ENCODE measurements around the gene GAS1.

Gene GAS1, protein sequence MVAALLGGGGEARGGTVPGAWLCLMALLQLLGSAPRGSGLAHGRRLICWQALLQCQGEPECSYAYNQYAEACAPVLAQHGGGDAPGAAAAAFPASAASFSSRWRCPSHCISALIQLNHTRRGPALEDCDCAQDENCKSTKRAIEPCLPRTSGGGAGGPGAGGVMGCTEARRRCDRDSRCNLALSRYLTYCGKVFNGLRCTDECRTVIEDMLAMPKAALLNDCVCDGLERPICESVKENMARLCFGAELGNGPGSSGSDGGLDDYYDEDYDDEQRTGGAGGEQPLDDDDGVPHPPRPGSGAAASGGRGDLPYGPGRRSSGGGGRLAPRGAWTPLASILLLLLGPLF

DNA sequence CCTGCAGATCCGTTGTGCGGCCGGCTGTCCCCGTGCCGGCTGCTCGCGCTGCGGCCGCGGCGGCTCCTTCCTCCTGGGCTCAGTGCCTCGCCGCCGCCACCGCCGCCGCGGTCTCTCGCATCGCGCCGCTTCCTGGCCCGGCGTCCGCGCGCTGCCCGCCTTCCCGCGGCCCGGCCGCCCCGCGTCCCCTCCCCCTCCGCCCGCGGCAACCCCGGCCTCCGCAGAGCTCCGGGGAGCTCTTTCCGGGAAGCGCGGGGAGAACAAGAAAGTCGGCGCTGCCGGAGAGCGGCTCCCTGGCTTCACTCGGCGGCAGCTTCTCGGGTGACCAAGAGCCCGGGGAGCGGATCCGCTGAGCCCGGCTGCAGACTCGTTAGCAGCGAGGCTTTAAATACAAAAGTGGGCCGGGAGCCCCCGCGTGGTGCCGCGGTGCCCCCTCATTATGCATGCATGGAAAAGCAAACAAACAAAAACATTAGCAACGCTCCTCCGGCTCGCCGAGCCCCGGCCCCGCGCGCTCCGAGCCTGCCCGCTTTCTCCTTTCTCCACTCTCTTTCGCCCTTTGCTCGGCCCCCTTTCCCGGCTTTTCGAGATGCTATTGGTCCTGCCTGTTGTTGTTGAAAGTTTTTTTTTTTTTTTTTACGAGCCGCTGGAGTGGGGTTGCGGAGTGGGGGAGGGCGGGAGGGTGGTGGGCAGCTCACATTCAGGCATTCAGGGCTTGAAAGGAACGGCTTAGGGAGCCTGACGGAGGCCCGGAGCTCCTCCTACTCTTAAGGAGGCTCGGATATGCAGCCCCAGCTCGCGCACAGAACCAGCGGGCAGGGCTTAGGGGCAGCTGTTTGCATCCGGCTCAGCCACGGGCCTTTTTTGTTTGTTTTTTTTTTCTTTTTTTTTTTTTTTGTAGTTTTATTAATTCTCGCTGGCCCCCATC lies at the start of gene GAS1:
GAS1 (minus strand) TSS at position 361 of the 928 bp plus-strand sequence. CDS start 727 bp downstream, outside the sequence.
- Histone ChIP-seq H3K9me3 (ENCODE audit: low read length) (no peaks in the 10 kb centered on the region), H3K27me3 (ENCODE audit: control insufficient read depth in 1 of 2, insufficient read depth in 2 of 2, low read length in 2 of 2) (no peaks in the 10 kb centered on the region), H3K4me3 (ENCODE audit: low read depth in 1 of 2, low read length in 2 of 2) (peak within 1 kb of the TSS; percentile 93 to 96)

DNA sequence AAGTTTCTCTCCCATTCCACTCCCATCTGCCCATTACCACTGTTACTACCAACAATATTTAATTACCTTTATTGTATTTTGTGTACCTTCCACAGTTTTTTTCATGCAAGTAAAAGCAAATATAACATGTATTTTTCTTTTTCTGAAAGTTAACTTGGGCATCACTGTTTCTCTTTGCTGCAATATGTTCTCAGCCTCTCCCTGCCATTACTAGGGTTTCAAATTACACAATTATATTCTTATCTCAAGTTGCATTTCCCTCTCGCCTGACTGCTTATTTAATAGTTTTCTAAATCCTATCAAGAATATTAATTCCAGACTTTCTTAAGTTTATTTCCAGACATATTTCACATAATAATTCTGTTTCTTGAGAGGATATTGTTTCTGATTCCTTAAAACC lies 46.9 kb upstream of the GAS1 start:
- Histone ChIP-seq H3K4me1 (ENCODE audit: insufficient read depth, low read length) (no peaks in the 10 kb centered on the region), H3K36me3 (ENCODE audit: insufficient read depth, low read length) (no peaks in the 10 kb centered on the region), H3K9ac (ENCODE audit: low read length) (no peak overlapping the region)

More for the DNA sequence above, at the start of gene GAS1:
- peak within 1 kb of the TSS; percentile 98 for H3K27ac ChIP-seq (ENCODE audit: low read depth, low read length)
- H3K4me1 ChIP-seq (ENCODE audit: insufficient read depth, low read length): peaks cover 28% of the 10 kb centered on the region
- H3K36me3 ChIP-seq (ENCODE audit: insufficient read depth, low read length): peaks cover 8% of the 10 kb centered on the region
- peak within 1 kb of the TSS; percentile 95 for H3K9ac ChIP-seq (ENCODE audit: low read length)

DNA sequence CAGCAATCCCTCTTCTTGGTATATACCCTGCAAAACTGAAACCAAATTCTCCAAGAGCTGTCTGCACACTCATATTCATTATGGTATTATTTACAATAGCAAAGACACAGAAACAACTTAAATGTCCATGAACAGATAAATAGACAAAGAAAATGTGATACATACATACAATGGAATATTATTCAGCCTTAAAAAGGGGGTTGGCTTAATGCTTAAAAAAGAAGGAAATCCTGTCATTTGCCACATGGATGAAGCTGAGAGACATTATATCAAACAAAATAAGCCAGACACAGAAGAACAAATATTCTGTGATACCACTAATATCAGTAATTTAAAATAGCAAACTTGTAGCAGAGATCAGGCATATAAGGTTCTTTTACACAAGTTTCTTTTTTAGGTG lies 46.5 kb upstream of the GAS1 start:
- H3K4me1 ChIP-seq (ENCODE audit: insufficient read depth, low read length): no peaks in the 10 kb centered on the region
- H3K9ac ChIP-seq (ENCODE audit: low read length): no peak overlapping the region
- no peaks in the 10 kb centered on the region for H3K27me3 ChIP-seq (ENCODE audit: control insufficient read depth in 1 of 2, insufficient read depth in 2 of 2, low read length in 2 of 2)
- no peaks in the 10 kb centered on the region for H3K9me3 ChIP-seq (ENCODE audit: low read length)
- H3K4me3 ChIP-seq (ENCODE audit: low read depth in 1 of 2, low read length in 2 of 2): no peak overlapping the region
- H3K36me3 ChIP-seq (ENCODE audit: insufficient read depth, low read length): no peaks in the 10 kb centered on the region
- no peak overlapping the region for H3K27ac ChIP-seq (ENCODE audit: low read depth, low read length)

More for the DNA sequence above, 46.9 kb upstream of the GAS1 start:
- Histone ChIP-seq H3K27me3 (ENCODE audit: control insufficient read depth in 1 of 2, insufficient read depth in 2 of 2, low read length in 2 of 2) (no peaks in the 10 kb centered on the region), H3K27ac (ENCODE audit: low read depth, low read length) (no peak overlapping the region), H3K9me3 (ENCODE audit: low read length) (no peaks in the 10 kb centered on the region), H3K4me3 (ENCODE audit: low read depth in 1 of 2, low read length in 2 of 2) (no peak overlapping the region)

DNA sequence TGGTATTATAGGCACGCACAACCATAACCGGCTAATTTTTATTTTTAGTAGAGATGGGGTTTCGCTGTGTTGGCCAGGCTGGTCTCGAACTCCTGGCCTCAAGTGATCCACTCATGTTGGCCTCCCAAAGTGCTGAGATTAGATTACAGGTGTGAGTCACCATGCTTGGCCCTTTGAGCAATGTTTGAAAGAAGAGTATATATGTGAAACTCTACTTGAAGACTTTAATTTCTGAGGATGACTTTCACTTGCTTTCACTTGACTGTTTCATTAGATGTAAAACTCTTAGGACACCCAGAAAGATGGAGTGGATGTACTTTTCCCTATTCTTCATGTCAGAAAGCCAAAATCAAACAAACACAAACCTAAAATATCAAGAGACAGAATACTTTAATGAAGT lies 43.8 kb upstream of the GAS1 start:
- no peaks in the 10 kb centered on the region for H3K9me3 ChIP-seq (ENCODE audit: low read length)
- H3K4me3 ChIP-seq (ENCODE audit: low read depth in 1 of 2, low read length in 2 of 2): no peak overlapping the region
- no peaks in the 10 kb centered on the region for H3K27me3 ChIP-seq (ENCODE audit: control insufficient read depth in 1 of 2, insufficient read depth in 2 of 2, low read length in 2 of 2)
- no peaks in the 10 kb centered on the region for H3K36me3 ChIP-seq (ENCODE audit: insufficient read depth, low read length)
- H3K9ac ChIP-seq (ENCODE audit: low read length): no peak overlapping the region
- no peak overlapping the region for H3K27ac ChIP-seq (ENCODE audit: low read depth, low read length)
- no peaks in the 10 kb centered on the region for H3K4me1 ChIP-seq (ENCODE audit: insufficient read depth, low read length)

DNA sequence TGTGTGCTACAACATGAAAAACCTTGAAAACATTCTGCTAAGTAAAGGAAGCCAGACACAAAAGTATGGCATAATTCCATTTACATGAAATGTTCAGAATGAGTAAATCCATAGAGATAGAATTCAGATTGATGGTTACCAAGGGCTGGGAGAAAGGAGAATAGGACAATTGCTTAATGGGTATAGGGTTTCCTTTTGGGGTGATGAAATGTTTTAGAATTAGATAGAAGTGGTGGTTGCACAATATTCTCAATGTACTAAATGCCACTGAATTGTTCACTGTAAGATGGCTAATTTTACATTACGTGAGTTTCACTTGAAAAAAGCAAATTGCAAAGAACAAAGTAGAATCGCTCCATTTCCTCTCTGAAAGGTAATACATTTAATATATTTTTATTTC lies 43.0 kb upstream of the GAS1 start:
- H3K27me3 ChIP-seq (ENCODE audit: control insufficient read depth in 1 of 2, insufficient read depth in 2 of 2, low read length in 2 of 2): no peaks in the 10 kb centered on the region
- H3K27ac ChIP-seq (ENCODE audit: low read depth, low read length): no peak overlapping the region
- no peak overlapping the region for H3K4me3 ChIP-seq (ENCODE audit: low read depth in 1 of 2, low read length in 2 of 2)

DNA sequence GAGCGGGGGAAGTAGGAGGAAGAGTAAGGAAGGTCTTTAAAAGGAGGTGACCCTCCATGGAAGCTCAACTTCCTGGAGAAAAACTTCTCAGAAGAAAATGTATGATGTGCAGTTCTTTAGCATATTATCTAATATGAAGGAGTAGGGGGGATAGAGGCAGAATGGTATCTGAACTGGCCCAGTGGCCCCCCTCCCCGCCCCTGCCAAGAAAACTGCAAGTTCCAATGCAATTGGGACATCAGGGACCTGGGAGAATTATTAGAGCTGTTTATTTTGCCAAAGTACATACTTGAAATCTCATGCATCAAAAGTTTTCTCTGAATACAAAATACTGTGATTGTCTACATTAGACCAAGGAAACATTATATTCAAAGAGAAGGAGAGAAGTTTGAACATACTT lies 40.6 kb upstream of the GAS1 start:
- no peak overlapping the region for H3K9ac ChIP-seq (ENCODE audit: low read length)
- H3K9me3 ChIP-seq (ENCODE audit: low read length): no peaks in the 10 kb centered on the region
- no peak overlapping the region for H3K4me3 ChIP-seq (ENCODE audit: low read depth in 1 of 2, low read length in 2 of 2)
- H3K36me3 ChIP-seq (ENCODE audit: insufficient read depth, low read length): no peaks in the 10 kb centered on the region
- H3K4me1 ChIP-seq (ENCODE audit: insufficient read depth, low read length): no peaks in the 10 kb centered on the region
- no peak overlapping the region for H3K27ac ChIP-seq (ENCODE audit: low read depth, low read length)
- no peaks in the 10 kb centered on the region for H3K27me3 ChIP-seq (ENCODE audit: control insufficient read depth in 1 of 2, insufficient read depth in 2 of 2, low read length in 2 of 2)

More for the DNA sequence above, 43.0 kb upstream of the GAS1 start:
- H3K4me1 ChIP-seq (ENCODE audit: insufficient read depth, low read length): no peaks in the 10 kb centered on the region
- no peaks in the 10 kb centered on the region for H3K36me3 ChIP-seq (ENCODE audit: insufficient read depth, low read length)
- H3K9ac ChIP-seq (ENCODE audit: low read length): no peak overlapping the region
- H3K9me3 ChIP-seq (ENCODE audit: low read length): no peaks in the 10 kb centered on the region

DNA sequence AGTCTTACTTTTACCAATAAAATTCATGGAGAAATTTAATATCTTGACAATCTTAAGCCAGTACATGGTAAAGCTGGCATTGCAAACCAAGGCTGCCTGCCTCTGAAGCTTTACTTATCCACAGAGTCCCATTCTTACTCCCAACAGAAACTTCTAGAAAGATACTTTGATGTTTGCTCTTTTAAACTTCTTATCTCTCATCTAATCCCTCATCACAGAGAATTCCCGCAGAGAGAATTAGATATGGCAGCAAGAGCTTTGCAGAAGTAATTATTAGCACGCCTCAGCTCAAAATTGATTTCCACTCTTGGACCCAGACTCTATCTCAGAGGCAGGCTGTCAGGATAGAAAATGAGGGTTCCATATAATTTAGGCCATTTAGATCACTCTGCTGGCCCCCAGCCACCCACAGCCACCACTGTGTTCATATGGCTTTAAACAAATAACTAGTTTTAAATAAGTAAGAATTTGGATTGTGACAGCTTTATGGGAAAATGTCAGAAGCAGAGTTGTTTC lies 37.9 kb upstream of the GAS1 start:
- Histone ChIP-seq H3K27me3 (ENCODE audit: control insufficient read depth in 1 of 2, insufficient read depth in 2 of 2, low read length in 2 of 2) (no peaks in the 10 kb centered on the region), H3K27ac (ENCODE audit: low read depth, low read length) (no peak overlapping the region)

DNA sequence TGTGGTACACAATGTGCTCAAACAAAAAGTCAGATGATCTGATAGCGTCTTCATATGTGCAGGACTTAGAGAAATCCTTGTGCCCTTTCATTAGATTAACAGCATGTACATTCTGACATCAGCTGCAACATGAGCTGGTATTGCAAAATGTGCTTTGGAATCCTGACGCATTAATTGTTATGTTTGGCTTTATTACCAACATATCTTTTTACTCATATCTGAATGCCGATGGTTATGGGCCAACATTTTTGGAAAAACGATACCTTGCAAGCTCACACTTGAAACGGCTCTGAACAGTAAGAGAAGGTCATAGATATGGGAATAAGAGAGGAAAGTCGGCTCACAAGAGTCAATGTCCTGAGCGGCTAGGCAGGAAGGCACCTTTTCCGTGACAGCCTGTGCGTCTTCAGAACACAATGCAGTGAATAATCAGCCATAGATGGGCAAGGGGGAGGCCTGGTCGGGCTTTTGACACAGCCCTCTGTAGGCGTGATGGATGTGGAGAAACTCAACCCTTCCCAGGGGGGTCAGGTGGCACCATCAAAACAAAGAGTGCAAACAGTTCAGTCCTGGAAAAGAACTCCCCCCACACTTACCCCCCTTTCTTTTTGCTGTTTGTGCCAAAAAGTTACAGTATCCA lies 36.4 kb upstream of the GAS1 start:
- Histone ChIP-seq H3K4me1 (ENCODE audit: insufficient read depth, low read length) (no peaks in the 10 kb centered on the region), H3K27me3 (ENCODE audit: control insufficient read depth in 1 of 2, insufficient read depth in 2 of 2, low read length in 2 of 2) (no peaks in the 10 kb centered on the region), H3K4me3 (ENCODE audit: low read depth in 1 of 2, low read length in 2 of 2) (no peak overlapping the region), H3K9me3 (ENCODE audit: low read length) (no peaks in the 10 kb centered on the region), H3K9ac (ENCODE audit: low read length) (no peak overlapping the region), H3K27ac (ENCODE audit: low read depth, low read length) (no peak overlapping the region), H3K36me3 (ENCODE audit: insufficient read depth, low read length) (no peaks in the 10 kb centered on the region)

More for the DNA sequence above, 37.9 kb upstream of the GAS1 start:
- no peak overlapping the region for H3K4me3 ChIP-seq (ENCODE audit: low read depth in 1 of 2, low read length in 2 of 2)
- H3K9me3 ChIP-seq (ENCODE audit: low read length): no peaks in the 10 kb centered on the region
- H3K36me3 ChIP-seq (ENCODE audit: insufficient read depth, low read length): no peaks in the 10 kb centered on the region
- H3K4me1 ChIP-seq (ENCODE audit: insufficient read depth, low read length): no peaks in the 10 kb centered on the region
- H3K9ac ChIP-seq (ENCODE audit: low read length): no peak overlapping the region

DNA sequence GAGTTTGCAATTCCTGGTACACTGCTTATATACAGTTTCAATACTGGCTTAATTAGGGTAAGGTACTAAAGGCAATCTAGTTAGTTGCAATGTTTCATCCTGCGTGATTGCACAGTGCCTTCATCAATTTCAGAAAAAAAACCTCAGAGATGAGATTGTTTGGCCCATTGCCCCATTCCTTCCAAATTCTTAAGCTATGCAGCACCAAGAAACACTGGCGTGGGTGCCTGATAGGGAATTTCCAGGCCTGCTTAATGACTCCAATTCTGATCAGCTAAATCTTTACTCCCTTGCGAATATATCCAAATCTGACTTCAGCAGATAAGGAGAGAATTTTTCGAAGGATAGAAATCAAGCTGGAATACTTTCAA lies 35.9 kb upstream of the GAS1 start:
- Histone ChIP-seq H3K36me3 (ENCODE audit: insufficient read depth, low read length) (no peaks in the 10 kb centered on the region), H3K27ac (ENCODE audit: low read depth, low read length) (no peak overlapping the region)

DNA sequence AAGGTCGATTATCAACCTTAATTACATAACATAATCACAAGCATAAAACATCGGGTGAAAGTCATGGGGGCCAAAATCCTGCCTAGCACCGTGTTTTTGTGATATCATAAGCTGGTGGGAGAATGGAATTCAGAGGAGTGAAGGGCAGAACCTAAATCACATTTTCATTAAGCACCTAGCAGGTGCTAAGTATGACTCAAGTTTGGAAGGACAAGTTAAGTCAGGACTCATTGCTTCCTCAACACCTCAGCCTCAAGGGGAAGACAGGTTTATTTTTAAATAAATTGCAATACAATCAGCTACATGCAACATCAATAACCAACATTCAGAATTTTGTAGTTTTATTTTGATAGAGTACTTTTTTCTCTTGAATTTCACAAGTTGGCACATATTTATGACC lies 33.5 kb upstream of the GAS1 start:
- no peak overlapping the region for H3K27ac ChIP-seq (ENCODE audit: low read depth, low read length)
- H3K4me1 ChIP-seq (ENCODE audit: insufficient read depth, low read length): no peaks in the 10 kb centered on the region
- no peaks in the 10 kb centered on the region for H3K36me3 ChIP-seq (ENCODE audit: insufficient read depth, low read length)
- H3K27me3 ChIP-seq (ENCODE audit: control insufficient read depth in 1 of 2, insufficient read depth in 2 of 2, low read length in 2 of 2): no peaks in the 10 kb centered on the region
- no peak overlapping the region for H3K4me3 ChIP-seq (ENCODE audit: low read depth in 1 of 2, low read length in 2 of 2)
- H3K9ac ChIP-seq (ENCODE audit: low read length): no peak overlapping the region
- no peaks in the 10 kb centered on the region for H3K9me3 ChIP-seq (ENCODE audit: low read length)

More for the DNA sequence above, 35.9 kb upstream of the GAS1 start:
- Histone ChIP-seq H3K27me3 (ENCODE audit: control insufficient read depth in 1 of 2, insufficient read depth in 2 of 2, low read length in 2 of 2) (no peaks in the 10 kb centered on the region), H3K4me1 (ENCODE audit: insufficient read depth, low read length) (no peaks in the 10 kb centered on the region), H3K9ac (ENCODE audit: low read length) (no peak overlapping the region), H3K9me3 (ENCODE audit: low read length) (no peaks in the 10 kb centered on the region), H3K4me3 (ENCODE audit: low read depth in 1 of 2, low read length in 2 of 2) (no peak overlapping the region)

DNA sequence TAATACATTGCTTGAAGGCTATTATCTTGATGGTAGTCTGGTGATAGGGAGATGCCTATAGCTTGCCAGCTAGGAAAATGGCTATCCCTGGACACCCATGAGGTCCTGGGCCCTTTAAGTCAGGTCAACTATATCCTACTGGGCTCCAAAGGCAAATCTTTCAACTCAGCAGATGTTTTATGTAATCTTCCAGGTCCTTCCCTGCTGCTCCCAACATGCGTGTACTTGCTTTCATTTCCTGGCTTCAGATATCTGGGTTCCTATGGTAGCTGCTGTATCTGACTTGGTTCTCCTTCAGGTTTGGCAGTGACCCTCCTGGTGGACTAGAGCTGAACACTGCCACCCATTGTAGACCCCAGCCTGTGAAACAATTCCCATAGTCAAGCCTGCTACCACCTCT lies 32.4 kb upstream of the GAS1 start:
- Histone ChIP-seq H3K27me3 (ENCODE audit: control insufficient read depth in 1 of 2, insufficient read depth in 2 of 2, low read length in 2 of 2) (no peaks in the 10 kb centered on the region), H3K27ac (ENCODE audit: low read depth, low read length) (no peak overlapping the region), H3K36me3 (ENCODE audit: insufficient read depth, low read length) (no peaks in the 10 kb centered on the region), H3K9me3 (ENCODE audit: low read length) (no peaks in the 10 kb centered on the region), H3K9ac (ENCODE audit: low read length) (no peak overlapping the region), H3K4me3 (ENCODE audit: low read depth in 1 of 2, low read length in 2 of 2) (no peak overlapping the region), H3K4me1 (ENCODE audit: insufficient read depth, low read length) (no peaks in the 10 kb centered on the region)
